DOHH2 (cell line): ENCODE measurements around the gene CHN2.

Experiments
- CTCF ChIP-seq: fragments of 200-600 bp; sonication (generic); IDR thresholded peaks from one replicate; pipeline ENCODE4 v1.5.1; 2014; ENCODE audit warnings: antibody characterized with exemption, mild to moderate bottlenecking, low read depth, low read length; ENCODE audit not compliant: poor library complexity, severe bottlenecking
- EZH2phosphoT487 ChIP-seq: fragments of 200-600 bp; sonication (generic); IDR thresholded peaks from 2 replicates; pipeline ENCODE4 v1.6.1; 2017; ENCODE audit warnings: borderline replicate concordance, mild to moderate bottlenecking, antibody characterized with exemption, low read length, moderate library complexity, mixed read lengths

- no peak for TF ChIP-seq CTCF
- TF ChIP-seq EZH2phosphoT487: no peak
These were observed 20.2 kb downstream of the CHN2 start for GRCh38 chr7:29214816-29215215.
